ENCODE measurements around the gene MAFG.

The MAFG gene

GRCh38 chr17:81927653-81928543 lies at the start of gene MAFG:
Gene MAFG (minus strand): TSS chr17:81927735. CDS start chr17:81923185, 4,550 bp downstream.
- DNase-seq (peak; percentile 86), ATAC-seq (replicated peaks) (peak; percentile 63 to 73)
- H3K9me3 Mint-ChIP-seq, result no peaks in the 10 kb centered on the region
- H3K4me3 Mint-ChIP-seq, result peak within 1 kb of the TSS; percentile 93 to 94
- peaks cover 4 to 21% of the 10 kb centered on the region in 2 donors for H3K27me3 Mint-ChIP-seq
- H3K4me1 Mint-ChIP-seq, result peaks cover 30 to 58% of the 10 kb centered on the region in 2 donors
- peak within 1 kb of the TSS; percentile 96 for H3K27ac Mint-ChIP-seq
- H3K36me3 Mint-ChIP-seq, result peaks cover 12 to 24% of the 10 kb centered on the region in 2 donors

GRCh38 chr17:81976332-81977210 lies 49.0 kb upstream of the MAFG start:
- Mint-ChIP-seq H3K27ac (peak overlapping the region; percentile 99), H3K27me3 (peaks cover 0 to 4% of the 10 kb centered on the region in 2 donors), H3K4me1 (peaks cover 26 to 44% of the 10 kb centered on the region in 2 donors), H3K4me3 (peak overlapping the region; percentile 99 to 100), H3K9me3 (no peaks in the 10 kb centered on the region), H3K36me3 (peaks cover 9 to 14% of the 10 kb centered on the region in 2 donors)
- DNase-seq (no peak), ATAC-seq (replicated peaks) (peak; percentile 20 to 34)

GRCh38 chr17:81973432-81973831 lies 45.9 kb upstream of the MAFG start:
- Mint-ChIP-seq H3K36me3 (no peaks in the 10 kb centered on the region), H3K9me3 (no peaks in the 10 kb centered on the region), H3K4me3 (no peak overlapping the region), H3K27me3 (peaks cover 0 to 4% of the 10 kb centered on the region in 2 donors), H3K27ac (no peak overlapping the region), H3K4me1 (peaks cover 10 to 18% of the 10 kb centered on the region in 2 donors)
- ATAC-seq (replicated peaks) (no peak), DNase-seq (no peak)

- Mint-ChIP-seq H3K9me3 (no peaks in the 10 kb centered on the region), H3K27ac (no peak overlapping the region)
Measured at GRCh38 chr17:81968850-81969812, 41.6 kb upstream of the MAFG start.

GRCh38 chr17:81968396-81968745 lies 40.8 kb upstream of the MAFG start:
- peaks cover 10 to 28% of the 10 kb centered on the region in 2 donors for H3K4me1 Mint-ChIP-seq
- peaks cover 13 to 20% of the 10 kb centered on the region in 2 donors for H3K27me3 Mint-ChIP-seq
- ATAC-seq (replicated peaks), result no peak
- H3K9me3 Mint-ChIP-seq, result no peaks in the 10 kb centered on the region
- no peak for DNase-seq
- H3K36me3 Mint-ChIP-seq, result no peaks in the 10 kb centered on the region
- peak overlapping the region; percentile 62 to 74 for H3K4me3 Mint-ChIP-seq
- H3K27ac Mint-ChIP-seq, result peak overlapping the region; percentile 81

More at GRCh38 chr17:81968850-81969812, 41.6 kb upstream of the MAFG start:
- H3K4me3 Mint-ChIP-seq, result no peak overlapping the region
- no peak for ATAC-seq (replicated peaks)
- H3K36me3 Mint-ChIP-seq, result no peaks in the 10 kb centered on the region
- no peak for DNase-seq
- peaks cover 7 to 12% of the 10 kb centered on the region in 2 donors for H3K27me3 Mint-ChIP-seq
- H3K4me1 Mint-ChIP-seq, result peaks cover 10 to 28% of the 10 kb centered on the region in 2 donors

GRCh38 chr17:81967533-81968395 lies 40.2 kb upstream of the MAFG start:
- peak; percentile 90 to 93 for ATAC-seq (replicated peaks)
- no peaks in the 10 kb centered on the region for H3K9me3 Mint-ChIP-seq
- peaks cover 13 to 25% of the 10 kb centered on the region in 2 donors for H3K27me3 Mint-ChIP-seq
- no peaks in the 10 kb centered on the region for H3K36me3 Mint-ChIP-seq
- peaks cover 10 to 28% of the 10 kb centered on the region in 2 donors for H3K4me1 Mint-ChIP-seq
- DNase-seq, result peak; percentile 74
- peak overlapping the region; percentile 81 for H3K27ac Mint-ChIP-seq
- H3K4me3 Mint-ChIP-seq, result peak overlapping the region; percentile 62 to 74

- H3K9me3 Mint-ChIP-seq, result no peaks in the 10 kb centered on the region
- peak; percentile 12 for DNase-seq
- H3K27me3 Mint-ChIP-seq, result peaks cover 15 to 30% of the 10 kb centered on the region in 2 donors
- ATAC-seq (replicated peaks), result peak in 1 of 2 donors; percentile 2
- H3K36me3 Mint-ChIP-seq, result no peaks in the 10 kb centered on the region
- H3K4me3 Mint-ChIP-seq, result peak overlapping the region in 1 of 2 donors; percentile 74
- no peak overlapping the region for H3K27ac Mint-ChIP-seq
- H3K4me1 Mint-ChIP-seq, result peaks cover 10 to 28% of the 10 kb centered on the region in 2 donors
Measured at GRCh38 chr17:81967244-81967532, 39.7 kb upstream of the MAFG start.

GRCh38 chr17:81966343-81967243 lies 39.1 kb upstream of the MAFG start:
- DNase-seq, result peak; percentile 47
- H3K36me3 Mint-ChIP-seq, result no peaks in the 10 kb centered on the region
- peaks cover 18 to 34% of the 10 kb centered on the region in 2 donors for H3K27me3 Mint-ChIP-seq
- no peaks in the 10 kb centered on the region for H3K9me3 Mint-ChIP-seq
- ATAC-seq (replicated peaks), result peak; percentile 48 to 61
- H3K27ac Mint-ChIP-seq, result no peak overlapping the region
- peaks cover 10 to 28% of the 10 kb centered on the region in 2 donors for H3K4me1 Mint-ChIP-seq
- peak overlapping the region; percentile 29 to 74 for H3K4me3 Mint-ChIP-seq

- Mint-ChIP-seq H3K9me3 (no peaks in the 10 kb centered on the region), H3K27ac (no peak overlapping the region), H3K27me3 (peaks cover 18 to 34% of the 10 kb centered on the region in 2 donors), H3K4me3 (no peak overlapping the region), H3K4me1 (peaks cover 10 to 28% of the 10 kb centered on the region in 2 donors), H3K36me3 (no peaks in the 10 kb centered on the region)
- no peak for ATAC-seq (replicated peaks)
- DNase-seq, result no peak
Measured at GRCh38 chr17:81964081-81964849, 36.7 kb upstream of the MAFG start.

- Mint-ChIP-seq H3K27me3 (peaks cover 31 to 48% of the 10 kb centered on the region in 2 donors), H3K27ac (peak overlapping the region; percentile 9), H3K36me3 (no peaks in the 10 kb centered on the region), H3K4me3 (no peak overlapping the region), H3K4me1 (peaks cover 10 to 29% of the 10 kb centered on the region in 2 donors), H3K9me3 (no peaks in the 10 kb centered on the region)
- DNase-seq, result no peak
- no peak for ATAC-seq (replicated peaks)
Measured at GRCh38 chr17:81962499-81963441, 35.2 kb upstream of the MAFG start.
